Endothelial cell of umbilical vein (primary cell): ENCODE data around the gene CNTF. TPM values are rescaled to one million over a fixed set of nuclear protein-coding genes. Genes with fewer than 3 reads are reported as not detected.

Experiments
- BruUV-seq: library from RNA; stranded (reverse); fragments of 400-500 nt; replicated peaks from 2 replicates; lab custom pipeline; 2021; lab: Mats Ljungman, UMichigan
- CTCF ChIA-PET: fragments of 300-600, 350-600 bp; sonication (Branson Sonifier 250); formaldehyde crosslinking; loops from one replicate; lab custom pipeline; 2021; ENCODE audit warnings: antibody characterized with exemption, inconsistent platforms; lab: Charles Lee
- POLR2A ChIA-PET: fragments of 300-600, 350-600 bp; sonication (Branson Sonifier 250); formaldehyde crosslinking; loops from one replicate; lab custom pipeline; 2021; ENCODE audit warnings: antibody characterized with exemption, inconsistent platforms; lab: Charles Lee
- DNase-seq: peaks from one replicate; pipeline ENCODE4 v3.0.0-alpha.2; 2011; ENCODE audit warnings: low read depth, low spot score
- FAIRE-seq: peaks from 2 replicates; lab custom pipeline; 2011; peaks lifted over from hg19 to GRCh38; lab: Jason Lieb, UNC
- H2AFZ ChIP-seq: 2 replicates; pipeline ENCODE4 v1.6.0; 2012; ENCODE audit warnings: low read depth, low read length, control low read depth, inconsistent platforms
- H3K27ac ChIP-seq: 2 replicates; pipeline ENCODE4 v1.5.1; 2011; ENCODE audit warnings: low read depth, mild to moderate bottlenecking, control low read depth, low read length, moderate library complexity; ENCODE audit not compliant: insufficient read depth
- H3K27me3 ChIP-seq, 2 experiments: 2 replicates each; pipeline versions ENCODE4 v1.6.0 to v1.6.1; 2011; ENCODE audit warnings: low read length in 2 of 2, mixed read lengths in 1 of 2; ENCODE audit not compliant: control insufficient read depth in 2 of 2, insufficient read depth in 2 of 2
- H3K36me3 ChIP-seq, 2 experiments: 2 replicates in 1 of 2; 3 replicates in 1 of 2; pipeline ENCODE4 v1.5.1; 2011; ENCODE audit warnings: low read length in 2 of 2, mild to moderate bottlenecking in 1 of 2, moderate library complexity in 1 of 2; ENCODE audit not compliant: control insufficient read depth in 2 of 2, insufficient read depth in 2 of 2; ENCODE audit errors: extremely low read depth in 1 of 2
- H3K4me1 ChIP-seq: 3 replicates; pipeline ENCODE4 v1.5.1; 2011; ENCODE audit warnings: mild to moderate bottlenecking, low read length; ENCODE audit not compliant: control insufficient read depth, insufficient read depth; ENCODE audit errors: extremely low read depth
- H3K4me2 ChIP-seq: 2 replicates; pipeline ENCODE4 v1.6.1; 2011; ENCODE audit warnings: low read length, control low read depth, mixed read lengths; ENCODE audit not compliant: insufficient read depth
- H3K4me3 ChIP-seq, 3 experiments: fragments of 200-600 bp in 1 of 3; sonication (generic), shearing (Covaris generic) in 1 of 3; replicated peaks in 1 of 3; 2 replicates each; pipeline ENCODE4 v1.5.1; 2011 to 2016; ENCODE audit warnings: control low read depth in 3 of 3, low read length in 3 of 3, mild to moderate bottlenecking in 2 of 3, inconsistent platforms in 1 of 3, low read depth in 1 of 3, moderate library complexity in 1 of 3; ENCODE audit not compliant: insufficient read depth in 1 of 3
- H3K79me2 ChIP-seq: 2 replicates; pipeline ENCODE4 v1.6.0; 2012; ENCODE audit warnings: low read length, inconsistent platforms; ENCODE audit not compliant: control insufficient read depth, insufficient read depth
- H3K9ac ChIP-seq: replicated peaks from 2 replicates; pipeline ENCODE3; 2011; ENCODE audit warnings: low read length, control low read depth; ENCODE audit not compliant: insufficient read depth; ENCODE audit errors: extremely low read depth
- H3K9me1 ChIP-seq: replicated peaks from 3 replicates; pipeline ENCODE4 v1.6.0; 2011; ENCODE audit warnings: mild to moderate bottlenecking, low read length; ENCODE audit not compliant: control insufficient read depth, insufficient read depth; ENCODE audit errors: extremely low read depth
- H3K9me3 ChIP-seq: replicated peaks from 2 replicates; pipeline ENCODE4 v1.5.1; 2012; ENCODE audit warnings: low read length, inconsistent platforms; ENCODE audit not compliant: control insufficient read depth, insufficient read depth
- H4K20me1 ChIP-seq: replicated peaks from 2 replicates; pipeline ENCODE3; 2011; ENCODE audit warnings: mild to moderate bottlenecking, low read length; ENCODE audit not compliant: control insufficient read depth, insufficient read depth; ENCODE audit errors: extremely low read depth
- CTCF ChIP-seq, 2 donors: IDR thresholded peaks; 1 replicate in 1 of 2; 2 replicates in 1 of 2; pipeline ENCODE4 v1.5.1; 2011; ENCODE audit warnings: low read length in 2 of 2, mild to moderate bottlenecking in 2 of 2, moderate library complexity in 2 of 2, control low read depth in 1 of 2, inconsistent platforms in 1 of 2, low read depth in 1 of 2; ENCODE audit not compliant: insufficient read depth in 1 of 2; ENCODE audit errors: extremely low read depth in 1 of 2
- EZH2 ChIP-seq: IDR thresholded peaks from 2 replicates; pipeline ENCODE4 v1.6.1; 2012; ENCODE audit warnings: borderline replicate concordance, low read depth, mild to moderate bottlenecking, moderate library complexity, low read length, inconsistent platforms; ENCODE audit not compliant: severe bottlenecking
- FOS ChIP-seq: IDR thresholded peaks from 2 replicates; pipeline ENCODE4 v1.6.1; 2011; ENCODE audit warnings: mild to moderate bottlenecking, low read length, moderate library complexity, borderline replicate concordance; ENCODE audit not compliant: insufficient read depth
- GATA2 ChIP-seq: IDR thresholded peaks from 2 replicates; pipeline ENCODE4 v1.7.0; 2011; ENCODE audit warnings: low read depth, mild to moderate bottlenecking, moderate library complexity, mixed read lengths, low read length; ENCODE audit not compliant: insufficient read length, insufficient read depth
- JUN ChIP-seq: IDR thresholded peaks from 2 replicates; pipeline ENCODE4 v1.6.1; 2011; ENCODE audit warnings: borderline replicate concordance, low read depth; ENCODE audit not compliant: insufficient read length, insufficient read depth
- MAX ChIP-seq: IDR thresholded peaks from 2 replicates; pipeline ENCODE4 v1.6.1; 2011; ENCODE audit not compliant: insufficient read depth, insufficient read length
- MYC ChIP-seq: IDR thresholded peaks from one replicate; pipeline ENCODE4 v1.6.1; 2011; ENCODE audit warnings: mild to moderate bottlenecking, low read depth, low read length
- POLR2A ChIP-seq: IDR thresholded peaks from 2 replicates; pipeline ENCODE4 v1.6.1; 2012; ENCODE audit warnings: low read depth, mild to moderate bottlenecking, control low read depth, low read length
- POLR2AphosphoS5 ChIP-seq: IDR thresholded peaks from 2 replicates; pipeline ENCODE4 v1.6.1; 2012; ENCODE audit warnings: low read depth, mild to moderate bottlenecking, control low read depth, low read length, moderate library complexity; ENCODE audit not compliant: insufficient read depth
- dilution Hi-C: fragments of 300-500 bp; cut with MboI; formaldehyde crosslinking; loops from one replicate; pipeline ENCODE4 v1.15.0; 2019; ENCODE audit warnings: low sequenced_read_pairs; ENCODE audit not compliant: extremely low pct_ligation_motif_present
- intact Hi-C: fragments of 100-400 bp; cut with micrococcal nuclease; formaldehyde crosslinking; loops from one replicate; pipeline ENCODE4 v1.10.0; 2022
- polyA plus RNA-seq, 4 experiments: library from polyadenylated mRNA; depleted of rRNA in 3 of 4; stranded (reverse) in 3 of 4; unstranded in 1 of 4; fragments of >200 nt; gene quantifications; 2 replicates each; pipeline versions ENCODE4 v1.2.1 to v1.2.3, GENCODE V29; 2011 to 2012; ENCODE audit warnings: missing spikeins in 1 of 4
- total RNA-seq: library from RNA; stranded (reverse); gene quantifications from 2 replicates; pipeline ENCODE4 v1.2.3, GENCODE V29; 2021

Gene CNTF
- total and polyA plus RNA-seq, 2 donors (not counting 3 experiments of a cell fraction or from before 2014, with no cell fraction given): 0.84 to 3.3 TPM

GRCh38 chr11:58625826-58626460 lies 3.5 kb downstream of the CNTF start:
- no peak for TF ChIP-seq JUN
- TF ChIP-seq EZH2: no peak
- TF ChIP-seq MYC: no peak
- TF ChIP-seq FOS: no peak
- TF ChIP-seq GATA2: no peak
- no peak for TF ChIP-seq MAX
- TF ChIP-seq POLR2AphosphoS5: no peak
- no peak for TF ChIP-seq POLR2A
- no peak for TF ChIP-seq CTCF (IDR thresholded peaks at IDR 0.05; ENCODE audit: extremely low read depth in 1 of 2, insufficient read depth in 1 of 2, low read depth in 1 of 2, low read length in 2 of 2)
- POLR2A ChIA-PET: no interaction called here
- intact Hi-C loops: no loop called here
- H3K4me2 ChIP-seq: no peak overlapping the region
- H3K4me1 ChIP-seq: peaks cover 13% of the 10 kb centered on the region
- no peak overlapping the region for H3K27ac ChIP-seq
- H4K20me1 ChIP-seq: no peaks in the 10 kb centered on the region
- no peak overlapping the region for H3K4me3 ChIP-seq
- H2AFZ ChIP-seq: no peak overlapping the region
- no peak for DNase-seq
- no TSS peak for BruUV-seq
- no peaks in the 10 kb centered on the region for H3K9me3 ChIP-seq
- no peak overlapping the region for H3K9ac ChIP-seq
- dilution Hi-C loops: no loop called here
- CTCF ChIA-PET: interaction anchor here (1.0 to 1.6 kb wide), 3 partner anchors 11 to 58 kb away, joined by 3 to 6 read pairs (median 3); no protein-coding TSS in a partner anchor
- no peaks in the 10 kb centered on the region for H3K79me2 ChIP-seq
- FAIRE-seq: no peak
- H3K27me3 ChIP-seq: no peaks in the 10 kb centered on the region
- H3K36me3 ChIP-seq: peaks cover 9 to 11% of the 10 kb centered on the region in 2 experiments
- no peaks in the 10 kb centered on the region for H3K9me1 ChIP-seq
